GM12873 (cell line): ENCODE data around the gene GRAMD1B.

Experiments used
- TF ChIP-seq, protein P1 (sequence below): IDR thresholded peaks from 2 replicates; pipeline ENCODE4 v1.5.1; 2012; ENCODE audit warnings: low read depth, mild to moderate bottlenecking, moderate library complexity, low read length, control low read depth; ENCODE audit not compliant: insufficient read depth; ENCODE audit errors: missing control alignments

The GRAMD1B gene

GRCh38 chr11:123525097-123525496, 95.0 kb downstream of the GRAMD1B start:
- TF ChIP-seq, protein P1, sequence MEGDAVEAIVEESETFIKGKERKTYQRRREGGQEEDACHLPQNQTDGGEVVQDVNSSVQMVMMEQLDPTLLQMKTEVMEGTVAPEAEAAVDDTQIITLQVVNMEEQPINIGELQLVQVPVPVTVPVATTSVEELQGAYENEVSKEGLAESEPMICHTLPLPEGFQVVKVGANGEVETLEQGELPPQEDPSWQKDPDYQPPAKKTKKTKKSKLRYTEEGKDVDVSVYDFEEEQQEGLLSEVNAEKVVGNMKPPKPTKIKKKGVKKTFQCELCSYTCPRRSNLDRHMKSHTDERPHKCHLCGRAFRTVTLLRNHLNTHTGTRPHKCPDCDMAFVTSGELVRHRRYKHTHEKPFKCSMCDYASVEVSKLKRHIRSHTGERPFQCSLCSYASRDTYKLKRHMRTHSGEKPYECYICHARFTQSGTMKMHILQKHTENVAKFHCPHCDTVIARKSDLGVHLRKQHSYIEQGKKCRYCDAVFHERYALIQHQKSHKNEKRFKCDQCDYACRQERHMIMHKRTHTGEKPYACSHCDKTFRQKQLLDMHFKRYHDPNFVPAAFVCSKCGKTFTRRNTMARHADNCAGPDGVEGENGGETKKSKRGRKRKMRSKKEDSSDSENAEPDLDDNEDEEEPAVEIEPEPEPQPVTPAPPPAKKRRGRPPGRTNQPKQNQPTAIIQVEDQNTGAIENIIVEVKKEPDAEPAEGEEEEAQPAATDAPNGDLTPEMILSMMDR, result no peak

- TF ChIP-seq, protein P1, result no peak
Measured at GRCh38 chr11:123525511-123525918, 95.4 kb downstream of the GRAMD1B start.

DNA sequence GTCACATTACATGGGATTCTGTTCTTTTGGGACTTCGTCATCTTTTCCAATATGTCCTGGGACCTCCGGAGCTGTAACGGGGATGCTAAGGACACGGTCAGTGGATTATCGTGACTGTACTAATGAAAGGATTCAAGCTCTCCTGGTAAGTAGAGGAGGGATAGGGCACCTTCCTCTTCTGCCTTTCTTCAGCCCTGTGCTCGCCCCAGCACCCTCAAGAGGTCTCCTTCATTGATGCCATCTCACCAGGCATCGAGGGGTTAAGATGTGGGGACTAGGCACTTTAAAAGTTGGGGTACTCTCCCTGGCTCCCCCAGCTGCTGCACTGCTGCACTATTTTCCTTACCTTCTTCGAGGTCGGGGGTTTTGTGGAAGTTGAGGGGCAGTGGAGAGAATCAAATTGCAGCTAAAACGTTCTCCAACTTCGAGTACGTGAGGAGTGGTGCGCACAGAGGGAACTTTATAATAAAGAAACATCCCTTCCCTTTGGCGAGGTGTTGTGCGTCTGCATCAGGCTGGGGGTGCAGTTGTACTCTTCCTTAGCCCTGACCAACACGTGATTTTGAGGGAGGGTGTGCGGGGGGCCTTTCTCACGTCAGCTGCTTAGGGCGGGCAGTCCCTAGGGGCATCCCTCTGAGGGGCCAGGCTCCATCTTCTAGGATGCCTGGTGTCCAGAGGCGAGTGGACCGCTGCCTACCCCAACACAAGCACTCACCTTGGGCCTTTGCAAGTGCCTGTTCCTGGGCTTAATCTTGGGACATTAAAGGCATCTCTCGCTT, 96.1 kb downstream of the GRAMD1B start:
- TF ChIP-seq, protein P1, result no peak

- TF ChIP-seq, protein P1, result no peak
Measured at GRCh38 chr11:123526918-123527317, 96.8 kb downstream of the GRAMD1B start.

DNA sequence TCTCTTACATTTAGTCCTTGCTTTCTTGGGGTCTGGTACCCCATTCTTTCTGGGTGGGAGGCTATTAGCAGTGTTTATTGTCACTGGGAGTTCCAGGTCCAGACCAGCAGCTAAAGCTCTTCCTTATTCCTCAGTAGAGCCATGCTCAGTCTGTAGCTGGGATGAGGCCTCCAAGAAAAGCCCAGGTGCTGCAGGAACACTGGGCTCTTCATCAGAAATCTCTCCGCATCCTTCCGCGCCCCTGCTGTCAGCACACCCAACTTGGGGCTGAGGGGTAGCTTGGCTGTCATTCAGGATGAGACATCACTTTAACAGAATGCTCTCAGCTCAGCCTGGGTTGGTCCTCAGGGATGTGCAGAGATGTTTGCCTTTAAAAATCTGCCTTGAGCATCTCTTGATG, 97.5 kb downstream of the GRAMD1B start:
- TF ChIP-seq, protein P1, result no peak

- TF ChIP-seq, protein P1, result no peak
Measured at GRCh38 chr11:123527947-123528346, 97.9 kb downstream of the GRAMD1B start.

DNA sequence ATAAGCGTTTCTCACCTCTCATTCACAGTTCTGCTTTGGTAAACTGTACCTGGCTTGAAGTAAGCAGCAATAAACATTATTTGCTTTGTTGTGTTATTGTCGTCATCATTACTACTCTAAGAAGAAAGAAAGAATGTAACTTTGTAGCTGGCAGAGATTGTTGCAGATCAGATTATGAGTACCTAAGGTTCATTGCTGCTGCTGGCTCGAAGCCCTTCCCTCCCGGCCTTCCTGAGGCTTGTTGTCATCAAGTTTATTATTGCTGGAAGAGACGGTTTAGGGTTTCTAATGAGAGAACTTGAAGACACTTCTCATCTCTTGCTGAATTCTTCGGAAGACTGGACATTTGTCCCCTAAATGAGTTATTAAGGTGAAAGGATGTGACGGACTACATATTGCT, 101.3 kb downstream of the GRAMD1B start:
- TF ChIP-seq, protein P1, result no peak

DNA sequence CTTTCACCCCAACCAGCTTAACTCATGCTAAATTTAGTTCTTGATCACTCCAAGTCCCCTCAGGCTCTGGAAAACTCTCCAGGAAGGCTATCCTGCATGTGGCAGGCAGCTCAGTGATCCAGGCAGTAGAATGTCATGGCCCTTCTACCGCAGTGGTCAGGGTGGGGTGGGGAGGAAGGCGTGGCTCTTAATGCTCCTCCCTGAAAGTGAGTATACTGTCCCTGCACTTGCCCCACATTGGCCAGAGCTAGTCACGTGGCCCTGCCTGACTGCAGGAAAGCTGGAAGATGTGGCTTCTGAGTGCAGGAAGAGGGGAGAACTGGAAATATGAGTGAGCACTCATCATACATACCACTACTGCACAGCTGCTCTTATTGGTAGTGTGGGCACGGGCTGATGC, 102.1 kb downstream of the GRAMD1B start:
- TF ChIP-seq, protein P1, result no peak
